PFSK-1 (cell line): Measurements from ENCODE around the gene SLC46A1.

Source experiments
- FOXP2 ChIP-seq: optimal IDR thresholded peaks from 2 replicates; pipeline ENCODE3; 2011; ENCODE audit warnings: borderline replicate concordance, control low read depth, inconsistent platforms; ENCODE audit not compliant: insufficient read depth; ENCODE audit errors: extremely low read length, extremely low read depth
- POLR2AphosphoS5 ChIP-seq: IDR thresholded peaks from 2 replicates; pipeline ENCODE4 v1.6.1; 2012; ENCODE audit warnings: low read depth, mild to moderate bottlenecking, control low read depth, low read length, moderate library complexity
- REST ChIP-seq, 2 experiments: IDR thresholded peaks; 2 replicates each; pipeline versions ENCODE4 v1.6.1 to v1.8.0; 2011 to 2012; ENCODE audit warnings: low read depth in 2 of 2, low read length in 2 of 2, control low read depth in 1 of 2, inconsistent platforms in 1 of 2, mild to moderate bottlenecking in 1 of 2, moderate library complexity in 1 of 2; ENCODE audit not compliant: insufficient read depth in 1 of 2
- SIN3A ChIP-seq: IDR thresholded peaks from 2 replicates; pipeline ENCODE4 v1.6.1; 2012; ENCODE audit warnings: mild to moderate bottlenecking, low read length, moderate library complexity, borderline replicate concordance; ENCODE audit not compliant: insufficient read depth
- TAF1 ChIP-seq: IDR thresholded peaks from 2 replicates; pipeline ENCODE4 v1.6.1; 2012; ENCODE audit warnings: low read length, control low read depth, borderline replicate concordance; ENCODE audit not compliant: insufficient read depth

GRCh38 chr17:28357901-28358197 is 48.2 kb downstream of the SLC46A1 start:
- TF ChIP-seq POLR2AphosphoS5 (no peak), REST (IDR thresholded peaks at IDR 0.05; ENCODE audit: insufficient read depth in 1 of 2, low read depth in 2 of 2, low read length in 2 of 2) (no peak), TAF1 (no peak), SIN3A (no peak), FOXP2 (no peak)
